SU-DHL-6 (cell line): ENCODE data around the gene NOL3.

ENCODE experiments used
- H2AFZ ChIP-seq: fragments of 200-600 bp; sonication (generic); 2 replicates; pipeline ENCODE4 v1.6.1; 2014; ENCODE audit warnings: low read depth, mild to moderate bottlenecking, moderate library complexity, mixed read lengths, antibody characterized with exemption, low read length; ENCODE audit not compliant: severe bottlenecking
- H3F3A ChIP-seq: fragments of 200-600 bp; shearing (Covaris generic); 2 replicates; pipeline ENCODE4 v1.6.0; 2016; ENCODE audit warnings: antibody characterized with exemption, mild to moderate bottlenecking; ENCODE audit not compliant: insufficient read depth
- H3K27ac ChIP-seq: fragments of 200-600 bp; sonication (generic); 2 replicates; pipeline ENCODE4 v1.5.1; 2016; ENCODE audit warnings: low read depth, mild to moderate bottlenecking, low read length, moderate library complexity, mixed read lengths
- H3K27me3 ChIP-seq: fragments of 200-600 bp; sonication (generic), shearing (Covaris generic); 2 replicates; pipeline ENCODE4 v1.6.0; 2014; ENCODE audit warnings: mild to moderate bottlenecking, low read length
- H3K36me3 ChIP-seq: fragments of 200-600 bp; sonication (generic); 2 replicates; pipeline ENCODE4 v1.6.1; 2014; ENCODE audit warnings: mild to moderate bottlenecking, low read length, mixed read lengths
- H3K4me2 ChIP-seq: fragments of 300-600, 200-600 bp; shearing (Covaris generic), sonication (generic); 2 replicates; pipeline ENCODE4 v1.6.0; 2014; ENCODE audit warnings: low read length, low read depth, mild to moderate bottlenecking; ENCODE audit not compliant: poor library complexity, severe bottlenecking
- H3K4me3 ChIP-seq: fragments of 200-600 bp; sonication (generic); 2 replicates; pipeline ENCODE4 v1.5.1; 2014; ENCODE audit warnings: antibody characterized with exemption, low read length, mild to moderate bottlenecking, mixed read lengths; ENCODE audit not compliant: insufficient read depth, poor library complexity, severe bottlenecking
- H3K79me2 ChIP-seq: fragments of 200-600 bp; sonication (generic); 2 replicates; pipeline ENCODE4 v1.6.1; 2014; ENCODE audit warnings: mild to moderate bottlenecking, low read length, moderate library complexity; ENCODE audit not compliant: insufficient read depth
- H3K9ac ChIP-seq: fragments of 200-600 bp; sonication (generic); 2 replicates; pipeline ENCODE4 v1.7.0; 2014; ENCODE audit warnings: mild to moderate bottlenecking, low read length
- H3K9me2 ChIP-seq: fragments of 200-600 bp; sonication (generic); replicated peaks from 2 replicates; pipeline ENCODE4 v1.6.1; 2014; ENCODE audit warnings: low read length; ENCODE audit not compliant: insufficient read depth
- H3K9me3 ChIP-seq: fragments of 200-600 bp; sonication (generic); 2 replicates; pipeline ENCODE4 v1.6.1; 2014; ENCODE audit warnings: low read length, mixed read lengths; ENCODE audit not compliant: insufficient read depth
- H4K20me1 ChIP-seq: fragments of 200-600 bp; sonication (generic); 2 replicates; pipeline ENCODE4 v1.6.1; 2014; ENCODE audit warnings: low read depth, mild to moderate bottlenecking, antibody characterized with exemption, low read length, moderate library complexity, mixed read lengths
- CTCF ChIP-seq: fragments of 200-600 bp; sonication (generic); IDR thresholded peaks from one replicate; pipeline ENCODE4 v1.5.1; 2017; ENCODE audit warnings: antibody characterized with exemption, mild to moderate bottlenecking, low read length, moderate library complexity; ENCODE audit not compliant: insufficient read depth, poor library complexity, severe bottlenecking
- EZH2phosphoT487 ChIP-seq: fragments of 200-600 bp; sonication (generic), shearing (Covaris generic); conservative IDR thresholded peaks from 2 replicates; pipeline ENCODE4 v1.6.1; 2018; ENCODE audit warnings: mild to moderate bottlenecking, antibody characterized with exemption, low read length, moderate library complexity, mixed read lengths

Gene NOL3

GRCh38 chr16:67199011-67199807, 28.9 kb downstream of the NOL3 start, which contains the start of gene ELMO3:
ELMO3 (plus strand) TSS chr16:67199131; CDS start chr16:67199327, 196 bp downstream.
- no peak for TF ChIP-seq CTCF
- TF ChIP-seq EZH2phosphoT487: no peak
- no peak within 1 kb of the TSS for H2AFZ ChIP-seq
- no peaks in the 10 kb centered on the region for H3K9me3 ChIP-seq
- no peaks in the 10 kb centered on the region for H4K20me1 ChIP-seq
- no peak within 1 kb of the TSS for H3K9ac ChIP-seq
- H3K36me3 ChIP-seq: no peaks in the 10 kb centered on the region
- H3K27me3 ChIP-seq: no peaks in the 10 kb centered on the region
- H3F3A ChIP-seq: no peaks in the 10 kb centered on the region
- H3K4me3 ChIP-seq: no peak within 1 kb of the TSS
- no peak within 1 kb of the TSS for H3K27ac ChIP-seq
- no peak within 1 kb of the TSS for H3K4me2 ChIP-seq
- H3K9me2 ChIP-seq: no peaks in the 10 kb centered on the region
- peaks cover 2% of the 10 kb centered on the region; the same call in 1 of the 2 replicates for H3K79me2 ChIP-seq

- no peaks in the 10 kb centered on the region for H3K27me3 ChIP-seq
- no peaks in the 10 kb centered on the region for H3K36me3 ChIP-seq
- H3K4me3 ChIP-seq: no peak overlapping the region
- H3K9me2 ChIP-seq: no peaks in the 10 kb centered on the region
- no peaks in the 10 kb centered on the region for H4K20me1 ChIP-seq
- no peak overlapping the region for H3K4me2 ChIP-seq
- H3K9ac ChIP-seq: no peak overlapping the region
- no peaks in the 10 kb centered on the region for H3F3A ChIP-seq
- H3K27ac ChIP-seq: no peak overlapping the region
- TF ChIP-seq CTCF (no peak), EZH2phosphoT487 (no peak)
- H3K79me2 ChIP-seq: no peaks in the 10 kb centered on the region
- H2AFZ ChIP-seq: no peak overlapping the region
- no peaks in the 10 kb centered on the region for H3K9me3 ChIP-seq
Measured at GRCh38 chr16:67199808-67200198, 29.5 kb downstream of the NOL3 start.

- no peaks in the 10 kb centered on the region for H3K9me3 ChIP-seq
- no peaks in the 10 kb centered on the region for H3F3A ChIP-seq
- no peak overlapping the region for H2AFZ ChIP-seq
- no peak overlapping the region for H3K9ac ChIP-seq
- H3K27ac ChIP-seq: no peak overlapping the region
- no peaks in the 10 kb centered on the region for H4K20me1 ChIP-seq
- TF ChIP-seq CTCF (no peak), EZH2phosphoT487 (no peak)
- H3K4me2 ChIP-seq: no peak overlapping the region
- H3K79me2 ChIP-seq: no peaks in the 10 kb centered on the region
- H3K27me3 ChIP-seq: no peaks in the 10 kb centered on the region
- no peaks in the 10 kb centered on the region for H3K36me3 ChIP-seq
- H3K9me2 ChIP-seq: no peaks in the 10 kb centered on the region
- H3K4me3 ChIP-seq: no peak overlapping the region
Measured at GRCh38 chr16:67200491-67200890, 30.2 kb downstream of the NOL3 start.
